NCI-H128 (cell line): ENCODE measurements around the gene AXIN1.

Source experiments
- DNase-seq: peaks from one replicate; lab custom pipeline; 2025; ENCODE audit not compliant: unreplicated experiment; lab: John Stamatoyannopoulos, UW

AXIN1 gene

GRCh38 chr16:285146-286055, 67.1 kb downstream of the AXIN1 start:
- no peak for DNase-seq

GRCh38 chr16:284204-285120, 68.1 kb downstream of the AXIN1 start:
- DNase-seq: no peak

- DNase-seq: no peak
These were observed 69.3 kb downstream of the AXIN1 start, which contains the start of gene PDIA2 for GRCh38 chr16:283033-283805. Gene PDIA2, plus strand, starts transcription at chr16:283164. Its CDS starts 6 bp downstream, at chr16:283170.

GRCh38 chr16:282491-282890, 70.0 kb downstream of the AXIN1 start:
- DNase-seq: no peak

- DNase-seq: no peak
These were observed 70.8 kb downstream of the AXIN1 start for GRCh38 chr16:281660-282255.

GRCh38 chr16:280991-281659, 71.4 kb downstream of the AXIN1 start:
- DNase-seq: no peak

GRCh38 chr16:280552-280951, 72.0 kb downstream of the AXIN1 start, which contains the start of gene ARHGDIG:
Gene ARHGDIG, plus strand, starts transcription at chr16:280591. Its CDS starts 90 bp downstream, at chr16:280681.
- no peak for DNase-seq

- no peak for DNase-seq
These were observed 72.5 kb downstream of the AXIN1 start for GRCh38 chr16:280005-280460.

- no peak for DNase-seq
These were observed 73.0 kb downstream of the AXIN1 start for GRCh38 chr16:279531-279930.

GRCh38 chr16:278863-279366, 73.6 kb downstream of the AXIN1 start:
- DNase-seq: no peak

- DNase-seq: no peak
These were observed 76.0 kb downstream of the AXIN1 start for GRCh38 chr16:276426-277077.

GRCh38 chr16:275786-276232, 76.7 kb downstream of the AXIN1 start, which contains the start of gene RGS11:
Gene RGS11, minus strand, starts transcription at chr16:275944. Its CDS starts 33 bp downstream, at chr16:275911.
- DNase-seq: no peak

- DNase-seq: no peak
These were observed 77.4 kb downstream of the AXIN1 start for GRCh38 chr16:275041-275641.

- no peak for DNase-seq
These were observed 78.7 kb downstream of the AXIN1 start for GRCh38 chr16:273547-274421.

- no peak for DNase-seq
These were observed 79.6 kb downstream of the AXIN1 start for GRCh38 chr16:272633-273546.
